GM12891 (cell line): ENCODE results near the gene DIP2A.

ENCODE experiments used
- DNase-seq: peaks from one replicate; pipeline ENCODE4 v3.0.0; 2011; ENCODE audit warnings: low spot score; ENCODE audit not compliant: insufficient read length
- FAIRE-seq: peaks from 2 replicates; lab custom pipeline; 2011; peaks lifted over from hg19 to GRCh38; lab: Jason Lieb, UNC
- PAX5 ChIP-seq: IDR thresholded peaks from 2 replicates; pipeline ENCODE4 v1.6.1; 2011; ENCODE audit warnings: low read length, moderate library complexity, mild to moderate bottlenecking; ENCODE audit not compliant: insufficient read depth, severe bottlenecking
- POLR2A ChIP-seq: IDR thresholded peaks from 2 replicates; pipeline ENCODE4 v1.6.1; 2011; ENCODE audit warnings: low read depth, low read length, control low read depth
- POLR2AphosphoS5 ChIP-seq: IDR thresholded peaks from 2 replicates; pipeline ENCODE4 v1.6.1; 2011; ENCODE audit warnings: low read depth, low read length, control low read depth
- POU2F2 ChIP-seq: IDR thresholded peaks from 2 replicates; pipeline ENCODE4 v1.6.1; 2011; ENCODE audit warnings: low read depth, mild to moderate bottlenecking, control low read depth, low read length, moderate library complexity
- SPI1 ChIP-seq: IDR thresholded peaks from 2 replicates; pipeline ENCODE4 v1.6.1; 2011; ENCODE audit warnings: low read depth, low read length, control low read depth
- TAF1 ChIP-seq: IDR thresholded peaks from 2 replicates; pipeline ENCODE4 v1.6.1; 2011; ENCODE audit warnings: low read depth, low read length, control low read depth

DIP2A gene

GRCh38 chr21:46434322-46434958 lies 24.3 kb upstream of the DIP2A start:
- no peak for FAIRE-seq
- no peak for DNase-seq
- TF ChIP-seq PAX5, result no peak
- TF ChIP-seq POU2F2, result no peak
- TF ChIP-seq POLR2A, result no peak
- TF ChIP-seq TAF1, result no peak
- no peak for TF ChIP-seq SPI1
- TF ChIP-seq POLR2AphosphoS5, result no peak

GRCh38 chr21:46435786-46436227 lies 22.9 kb upstream of the DIP2A start:
- no peak for TF ChIP-seq POLR2AphosphoS5
- no peak for TF ChIP-seq SPI1
- no peak for TF ChIP-seq TAF1
- no peak for TF ChIP-seq POU2F2
- no peak for TF ChIP-seq PAX5
- TF ChIP-seq POLR2A, result no peak
- DNase-seq (no peak), FAIRE-seq (no peak)

DNA sequence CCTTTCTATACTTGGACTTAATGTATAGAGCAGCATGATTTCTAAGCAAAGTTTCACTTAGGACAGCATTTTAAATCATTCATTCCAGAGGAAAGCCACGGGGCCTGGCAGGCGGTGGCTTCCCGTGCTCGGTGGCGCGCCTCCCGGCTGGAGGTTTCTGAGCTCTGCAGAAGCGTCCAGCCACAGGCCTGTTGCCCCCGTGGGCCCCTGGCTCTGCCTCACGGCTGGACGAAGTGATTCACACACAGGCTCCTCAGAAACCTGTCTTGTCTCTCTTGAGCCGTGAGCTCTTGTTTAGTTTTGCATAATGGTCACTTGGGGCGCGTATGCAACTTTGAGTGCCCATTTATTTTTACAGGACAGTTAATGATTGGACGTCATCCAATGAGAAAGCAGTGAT lies 22.1 kb upstream of the DIP2A start:
- FAIRE-seq, result no peak
- DNase-seq, result no peak
- TF ChIP-seq POU2F2, result no peak
- no peak for TF ChIP-seq PAX5
- TF ChIP-seq POLR2A, result no peak

DNA sequence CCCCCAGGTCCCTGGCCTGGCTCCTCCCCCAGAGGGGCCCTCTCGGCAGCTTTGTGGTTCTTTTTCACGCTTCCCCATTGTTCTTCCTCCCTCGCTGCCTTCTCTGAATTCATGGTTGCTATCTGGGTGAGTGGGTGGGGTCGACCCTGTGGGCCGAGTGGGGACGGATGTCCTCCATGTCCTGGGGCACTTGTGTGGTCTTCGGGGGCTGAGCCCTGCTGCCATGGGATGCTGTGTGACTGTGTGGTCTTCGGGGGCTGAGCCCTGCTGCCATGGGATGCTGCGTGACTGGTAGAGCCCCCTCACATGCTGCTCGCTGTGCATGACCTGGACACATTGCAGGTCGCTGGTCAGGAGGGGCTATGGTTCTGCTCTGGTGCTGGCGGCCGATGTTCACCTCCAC lies 21.6 kb upstream of the DIP2A start:
- DNase-seq (no peak), FAIRE-seq (no peak)
- TF ChIP-seq POLR2A, result no peak
- no peak for TF ChIP-seq SPI1
- no peak for TF ChIP-seq POU2F2
- TF ChIP-seq TAF1, result no peak
- TF ChIP-seq PAX5, result no peak
- TF ChIP-seq POLR2AphosphoS5, result no peak

DNA sequence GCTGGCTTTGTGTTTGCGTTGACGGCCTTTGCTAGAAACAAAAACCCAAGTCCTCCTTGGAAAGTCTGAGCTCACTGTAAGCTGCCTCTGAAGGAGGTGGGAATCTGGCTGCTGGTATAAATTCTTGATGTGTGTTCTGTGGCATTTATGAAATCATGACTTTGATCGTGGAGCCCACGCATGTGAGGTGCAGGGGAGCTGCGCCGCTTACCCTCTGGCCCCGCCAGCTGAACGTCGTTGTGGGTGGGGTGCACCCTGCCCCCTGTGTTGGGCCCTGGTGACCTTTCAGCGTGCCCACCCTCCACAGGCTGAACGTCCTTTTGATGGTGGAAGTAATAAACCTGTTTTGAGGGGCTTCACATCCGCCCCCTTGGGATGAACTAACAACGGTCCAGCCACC lies 21.2 kb upstream of the DIP2A start:
- DNase-seq (no peak), FAIRE-seq (no peak)
- TF ChIP-seq SPI1, result no peak
- TF ChIP-seq POLR2AphosphoS5, result no peak
- TF ChIP-seq POLR2A, result no peak
- no peak for TF ChIP-seq PAX5
- TF ChIP-seq POU2F2, result no peak
- no peak for TF ChIP-seq TAF1

GRCh38 chr21:46438241-46438640 lies 20.4 kb upstream of the DIP2A start:
- no peak for DNase-seq
- no peak for TF ChIP-seq POLR2AphosphoS5
- no peak for TF ChIP-seq POLR2A
- TF ChIP-seq TAF1, result no peak
- TF ChIP-seq POU2F2, result no peak
- TF ChIP-seq SPI1, result no peak
- TF ChIP-seq PAX5, result no peak
- no peak for FAIRE-seq

- FAIRE-seq (no peak), DNase-seq (no peak)
- TF ChIP-seq SPI1 (no peak), POLR2A (no peak), TAF1 (no peak), PAX5 (no peak), POLR2AphosphoS5 (no peak), POU2F2 (no peak)
Measured at GRCh38 chr21:46439906-46440305, 18.8 kb upstream of the DIP2A start.

DNA sequence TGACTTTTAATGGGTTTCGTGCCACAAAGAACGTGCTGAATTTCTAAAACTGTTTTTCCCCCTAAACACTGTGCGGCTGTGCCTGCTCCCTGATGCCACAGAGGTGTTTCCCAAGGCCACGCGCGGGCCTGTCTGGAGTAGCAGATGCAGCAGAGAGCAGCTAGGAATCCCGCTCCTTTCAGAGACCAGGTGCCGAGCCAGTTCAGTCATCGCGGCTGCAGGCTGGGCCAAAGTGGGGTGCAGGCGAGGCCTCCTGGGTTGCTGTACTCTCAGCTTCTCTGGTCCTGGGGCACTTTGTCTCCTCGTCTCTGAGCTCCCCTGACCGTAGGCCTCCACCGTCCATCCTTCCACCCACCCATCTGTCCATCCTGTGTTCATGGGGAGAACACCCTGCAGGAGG lies 17.4 kb upstream of the DIP2A start:
- DNase-seq (no peak), FAIRE-seq (no peak)
- TF ChIP-seq SPI1 (no peak), PAX5 (no peak), POLR2A (no peak), TAF1 (no peak), POLR2AphosphoS5 (no peak), POU2F2 (no peak)

- TF ChIP-seq POLR2AphosphoS5, result no peak
- no peak for TF ChIP-seq SPI1
- TF ChIP-seq TAF1, result no peak
- no peak for TF ChIP-seq PAX5
- TF ChIP-seq POLR2A, result no peak
- DNase-seq (no peak), FAIRE-seq (no peak)
Measured at GRCh38 chr21:46441961-46442498, 16.7 kb upstream of the DIP2A start.

DNA sequence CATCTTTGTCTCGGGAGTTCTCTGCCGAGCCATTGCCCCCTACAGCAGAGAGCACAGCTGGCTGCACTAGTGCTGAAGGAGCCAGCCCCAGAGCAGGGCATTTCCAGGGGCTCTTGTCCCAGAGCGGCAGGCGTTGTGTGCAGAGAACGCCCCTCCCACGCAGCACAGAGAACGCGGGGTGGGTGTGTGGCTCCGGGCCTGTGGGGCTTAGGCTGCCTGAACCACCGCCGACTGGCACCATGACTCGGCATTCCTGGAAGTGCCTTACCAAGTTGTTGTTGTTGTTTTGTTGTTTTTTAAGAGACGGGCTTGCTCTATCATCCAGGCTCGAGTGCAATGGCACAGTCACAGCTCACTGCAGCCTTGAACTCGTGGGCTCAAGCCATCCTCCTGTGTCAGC lies 15.8 kb upstream of the DIP2A start:
- DNase-seq (no peak), FAIRE-seq (no peak)
- TF ChIP-seq SPI1, result no peak
- TF ChIP-seq POU2F2, result no peak
- TF ChIP-seq POLR2A, result no peak
- TF ChIP-seq POLR2AphosphoS5, result no peak
- no peak for TF ChIP-seq TAF1
